Liver (tissue), 9 donors: Measurements from ENCODE around the gene SCN8A. TPM values are rescaled to one million over a fixed set of nuclear protein-coding genes. Genes with fewer than 3 reads are reported as not detected.

ENCODE experiments used
- DNase-seq: peaks from one replicate; pipeline ENCODE4 v3.0.0-alpha.2; 2017; ENCODE audit warnings: low spot score
- H3K27ac ChIP-seq, 2 donors: one replicate each; pipeline ENCODE4 v1.7.0; 2013; ENCODE audit warnings: inconsistent platforms in 2 of 2, low read length in 2 of 2, control low read depth in 1 of 2, low read depth in 1 of 2, mild to moderate bottlenecking in 1 of 2
- H3K27me3 ChIP-seq, 4 donors: one replicate each; pipeline versions ENCODE4 v1.6.1 to v1.7.0; 2013; ENCODE audit warnings: low read length in 3 of 4, inconsistent platforms in 1 of 4, mild to moderate bottlenecking in 1 of 4, moderate library complexity in 1 of 4; ENCODE audit not compliant: control insufficient read depth in 4 of 4, insufficient read depth in 4 of 4
- H3K36me3 ChIP-seq, 4 donors: one replicate each; pipeline versions ENCODE4 v1.6.1 to v1.7.0; 2013; ENCODE audit warnings: low read length in 3 of 4, mild to moderate bottlenecking in 3 of 4, low read depth in 1 of 4, moderate library complexity in 1 of 4; ENCODE audit not compliant: control insufficient read depth in 4 of 4, insufficient read depth in 3 of 4
- H3K4me1 ChIP-seq, 4 donors: one replicate each; pipeline versions ENCODE4 v1.6.1 to v1.7.0; 2013; ENCODE audit warnings: low read length in 3 of 4, mild to moderate bottlenecking in 3 of 4, moderate library complexity in 1 of 4; ENCODE audit not compliant: control insufficient read depth in 4 of 4, insufficient read depth in 4 of 4
- H3K4me3 ChIP-seq, 3 donors: one replicate each; pipeline versions ENCODE4 v1.6.1 to v1.7.0; 2013; ENCODE audit warnings: low read length in 3 of 3, control low read depth in 1 of 3, low read depth in 1 of 3, mild to moderate bottlenecking in 1 of 3
- H3K9ac ChIP-seq, 2 donors: one replicate each; pipeline ENCODE4 v1.7.0; 2013; ENCODE audit warnings: low read length in 2 of 2, mild to moderate bottlenecking in 2 of 2, moderate library complexity in 2 of 2, control low read depth in 1 of 2, low read depth in 1 of 2
- H3K9me3 ChIP-seq, 4 donors: one replicate each; pipeline versions ENCODE4 v1.6.1 to v1.7.0; 2013; ENCODE audit warnings: low read length in 3 of 4; ENCODE audit not compliant: control insufficient read depth in 4 of 4
- CTCF ChIP-seq: fragments of 150-350 bp; IDR thresholded peaks from 2 replicates; pipeline ENCODE4 v1.5.1; 2017; ENCODE audit warnings: improper control_type of control experiment, low read depth, low read length; ENCODE audit not compliant: missing input control
- GABPA ChIP-seq, 2 donors: IDR thresholded peaks in 1 of 2; conservative IDR thresholded peaks in 1 of 2; 2 replicates each; pipeline ENCODE4 v1.6.1; 2016; ENCODE audit warnings: antibody characterized with exemption in 2 of 2, mild to moderate bottlenecking in 1 of 2, moderate library complexity in 1 of 2
- HNF4A ChIP-seq, 2 donors: conservative IDR thresholded peaks; 2 replicates each; pipeline ENCODE4 v1.6.1; 2016; ENCODE audit warnings: antibody characterized with exemption in 2 of 2, mild to moderate bottlenecking in 2 of 2
- HNF4G ChIP-seq: IDR thresholded peaks from 2 replicates; pipeline ENCODE4 v1.6.1; 2016; ENCODE audit warnings: antibody characterized with exemption
- RAD21 ChIP-seq, 2 donors: IDR thresholded peaks; 2 replicates each; pipeline ENCODE4 v1.6.1; 2016; ENCODE audit warnings: antibody characterized with exemption in 2 of 2, mild to moderate bottlenecking in 2 of 2
- REST ChIP-seq: IDR thresholded peaks from 2 replicates; pipeline ENCODE4 v1.6.1; 2016; ENCODE audit warnings: antibody characterized with exemption, mild to moderate bottlenecking
- RXRA ChIP-seq, 2 donors: IDR thresholded peaks; 2 replicates each; pipeline ENCODE4 v1.6.1; 2017 to 2018; ENCODE audit warnings: antibody characterized with exemption in 2 of 2, mild to moderate bottlenecking in 1 of 2
- SP1 ChIP-seq: IDR thresholded peaks from 2 replicates; pipeline ENCODE4 v1.6.1; 2018; ENCODE audit warnings: antibody characterized with exemption, mild to moderate bottlenecking
- TAF1 ChIP-seq: conservative IDR thresholded peaks from 2 replicates; pipeline ENCODE4 v1.6.1; 2016; ENCODE audit warnings: antibody characterized with exemption, mild to moderate bottlenecking
- YY1 ChIP-seq: IDR thresholded peaks from 2 replicates; pipeline ENCODE4 v1.6.1; 2016; ENCODE audit warnings: antibody characterized with exemption, mild to moderate bottlenecking
- WGBS: extraction: QIAGEN DNeasy Blood & Tissue Kit; methylation state at CpG from one replicate; pipeline ENCODE4 v1.1.7; 2013; 5-methylcytosine and 5-hydroxymethylcytosine counted together
- polyA plus RNA-seq, 2 donors: library from polyadenylated mRNA; stranded (reverse) in 1 of 2; unstranded in 1 of 2; fragments of 200-250 nt in 1 of 2; fragments of >200 nt in 1 of 2; fragmentation: Nextera tagmentation in 1 of 2; extraction: Ambion mirVana in 1 of 2; gene quantifications; one replicate each; pipeline versions ENCODE4 v1.2.1 to v1.2.3, GENCODE V29; 2013 to 2015
- total RNA-seq, 2 donors: library from RNA; depleted of rRNA; stranded (reverse); fragments of >200 nt; gene quantifications; one replicate each; pipeline ENCODE4 v1.2.3, GENCODE V29; 2014
- donor health status: healthy.
- donor health status: healthy.
- donor health status: healthy.
- donor health status: healthy.
- donor health status: healthy.

The SCN8A gene
- total and polyA plus RNA-seq, 4 donors, result 0.84 to 12.7 (median 3.8) TPM

GRCh38 chr12:51730745-51731144, 139.7 kb downstream of the SCN8A start:
- TF ChIP-seq HNF4A (conservative IDR thresholded peaks at IDR 0.05) (peak; percentile 25 to 31), YY1 (peak; percentile 13), GABPA (IDR thresholded peaks at IDR 0.05 in 1 of 2, conservative IDR thresholded peaks at IDR 0.05 in 1 of 2) (peak in 1 of 2 donors; percentile 14), RXRA (IDR thresholded peaks at IDR 0.05) (peak in 1 of 2 donors; percentile 15), SP1 (no peak), RAD21 (IDR thresholded peaks at IDR 0.05) (peak; percentile 19 to 30)
- Histone ChIP-seq H3K4me3 (no peak overlapping the region), H3K9ac (no peak overlapping the region), H3K36me3 (peaks cover 0 to 4% (median 0%) of the 10 kb centered on the region in 4 donors), H3K9me3 (no peaks in the 10 kb centered on the region), H3K4me1 (peaks cover 0 to 5% (median 0%) of the 10 kb centered on the region in 4 donors), H3K27me3 (no peaks in the 10 kb centered on the region), H3K27ac (no peak overlapping the region)
- WGBS, result 37% methylated on average over 2 of the region's 2 CpGs
- DNase-seq, result no peak

- peaks cover 0 to 7% (median 3%) of the 10 kb centered on the region in 4 donors for H3K4me1 ChIP-seq
- H3K4me3 ChIP-seq, result no peak overlapping the region
- H3K27me3 ChIP-seq, result no peaks in the 10 kb centered on the region
- TF ChIP-seq REST (peak; percentile 96), TAF1 (no peak)
- H3K27ac ChIP-seq, result no peak overlapping the region
- H3K9me3 ChIP-seq, result peaks cover 0 to 1% (median 0%) of the 10 kb centered on the region in 4 donors
- H3K9ac ChIP-seq, result no peak overlapping the region
- DNase-seq, result no peak
- WGBS, result 99% methylated on average over 2 of the region's 2 CpGs
- peaks cover 0 to 4% (median 0%) of the 10 kb centered on the region in 4 donors for H3K36me3 ChIP-seq
Measured at GRCh38 chr12:51740536-51740935, 149.5 kb downstream of the SCN8A start.

GRCh38 chr12:51744235-51744634, 153.2 kb downstream of the SCN8A start:
- DNase-seq, result no peak
- H3K36me3 ChIP-seq, result peaks cover 0 to 11% (median under 1%) of the 10 kb centered on the region in 4 donors
- TF ChIP-seq HNF4A (conservative IDR thresholded peaks at IDR 0.05) (peak; percentile 43 to 62), HNF4G (peak; percentile 20), CTCF (no peak)
- no peaks in the 10 kb centered on the region for H3K27me3 ChIP-seq
- no peak overlapping the region for H3K9ac ChIP-seq
- peaks cover 0 to 7% (median 3%) of the 10 kb centered on the region in 4 donors for H3K4me1 ChIP-seq
- no peak overlapping the region for H3K27ac ChIP-seq
- H3K4me3 ChIP-seq, result no peak overlapping the region
- 53% methylated on average over 6 of the region's 6 CpGs for WGBS
- peaks cover 0 to 1% (median 0%) of the 10 kb centered on the region in 4 donors for H3K9me3 ChIP-seq
